Measurements from ENCODE around the gene MTFP1.
"Not testable (repeated sequence)": the region's sequence is repeated elsewhere in the genome, so short reads cannot be mapped to it uniquely, and the experiment has no call there.

The MTFP1 gene

GRCh38 chr22:30425616-30426387 lies at the start of gene MTFP1:
Gene MTFP1 (plus strand): TSS chr22:30425768. CDS start chr22:30425880, 112 bp downstream.
- DNase-seq: peak; percentile 72

- DNase-seq: no peak
Measured at GRCh38 chr22:30380011-30380410, 45.6 kb upstream of the MTFP1 start.

- peak; percentile 60 for DNase-seq
Measured at GRCh38 chr22:30381264-30381663, 44.3 kb upstream of the MTFP1 start.

GRCh38 chr22:30382340-30382739 lies 43.2 kb upstream of the MTFP1 start:
- no peak for DNase-seq

GRCh38 chr22:30383061-30383460 lies 42.5 kb upstream of the MTFP1 start:
- DNase-seq: no peak

GRCh38 chr22:30385942-30386341 lies 39.6 kb upstream of the MTFP1 start:
- DNase-seq: no peak

GRCh38 chr22:30386608-30386959 lies 39.0 kb upstream of the MTFP1 start:
- DNase-seq: no peak

- DNase-seq: peak; percentile 86
Measured at GRCh38 chr22:30386960-30387827, 38.4 kb upstream of the MTFP1 start, which contains the start of gene RNF215. Gene RNF215 (minus strand): TSS chr22:30387411. CDS start chr22:30387313, 98 bp downstream.

- DNase-seq: peak; percentile 83
Measured at GRCh38 chr22:30390974-30391691, 34.4 kb upstream of the MTFP1 start.

- DNase-seq: no peak
Measured at GRCh38 chr22:30392661-30393321, 32.8 kb upstream of the MTFP1 start.

- no peak for DNase-seq
Measured at GRCh38 chr22:30393322-30393680, 32.3 kb upstream of the MTFP1 start.

GRCh38 chr22:30393885-30394284 lies 31.7 kb upstream of the MTFP1 start:
- no peak for DNase-seq

GRCh38 chr22:30396871-30397655 lies 28.5 kb upstream of the MTFP1 start, which contains the start of gene SEC14L2:
Gene SEC14L2 (plus strand): TSS chr22:30397018. CDS start chr22:30397117, 99 bp downstream.
- peak; percentile 79 for DNase-seq

- DNase-seq: no peak
Measured at GRCh38 chr22:30397656-30398635, 27.6 kb upstream of the MTFP1 start.

- no peak for DNase-seq
Measured at GRCh38 chr22:30398685-30399680, 26.6 kb upstream of the MTFP1 start.

GRCh38 chr22:30399718-30400117 lies 25.9 kb upstream of the MTFP1 start:
- no peak for DNase-seq

- DNase-seq: no peak
Measured at GRCh38 chr22:30400159-30400558, 25.4 kb upstream of the MTFP1 start.

- DNase-seq: not testable (repeated sequence)
Measured at GRCh38 chr22:30401024-30401423, 24.5 kb upstream of the MTFP1 start.
